GM19452 (cell line): ENCODE data around the gene DTD1.

Source experiments
- ATAC-seq: cut with Tn5 transposase; IDR thresholded peaks from one replicate; pipeline ENCODE4 v1.9.1; 2021; ENCODE audit not compliant: unreplicated experiment

Gene DTD1

GRCh38 chr20:18662279-18663040, 74.6 kb downstream of the DTD1 start:
- no peak for ATAC-seq

DNA sequence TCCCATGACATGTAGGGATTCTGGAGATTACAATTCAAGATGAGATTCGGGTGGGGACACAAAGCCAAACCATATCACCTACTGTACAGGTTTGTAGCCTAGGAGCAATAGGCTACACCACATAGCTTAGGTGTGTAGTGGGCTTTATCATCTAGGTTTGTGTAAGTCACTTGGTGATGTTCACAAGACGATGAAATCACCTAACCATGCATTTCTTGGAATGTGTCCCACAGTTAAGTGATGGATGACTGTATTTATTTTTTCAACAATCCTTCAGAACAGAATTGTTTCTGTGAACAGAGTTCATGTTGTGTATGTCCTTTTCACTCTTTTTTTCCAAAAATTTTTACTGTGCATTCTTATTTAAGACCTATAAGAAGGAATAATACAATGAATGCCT, 76.1 kb downstream of the DTD1 start:
- no peak for ATAC-seq

- ATAC-seq: no peak
These were observed 77.3 kb downstream of the DTD1 start for GRCh38 chr20:18665135-18665534.

- ATAC-seq: no peak
These were observed 79.1 kb downstream of the DTD1 start for GRCh38 chr20:18666803-18667415.

DNA sequence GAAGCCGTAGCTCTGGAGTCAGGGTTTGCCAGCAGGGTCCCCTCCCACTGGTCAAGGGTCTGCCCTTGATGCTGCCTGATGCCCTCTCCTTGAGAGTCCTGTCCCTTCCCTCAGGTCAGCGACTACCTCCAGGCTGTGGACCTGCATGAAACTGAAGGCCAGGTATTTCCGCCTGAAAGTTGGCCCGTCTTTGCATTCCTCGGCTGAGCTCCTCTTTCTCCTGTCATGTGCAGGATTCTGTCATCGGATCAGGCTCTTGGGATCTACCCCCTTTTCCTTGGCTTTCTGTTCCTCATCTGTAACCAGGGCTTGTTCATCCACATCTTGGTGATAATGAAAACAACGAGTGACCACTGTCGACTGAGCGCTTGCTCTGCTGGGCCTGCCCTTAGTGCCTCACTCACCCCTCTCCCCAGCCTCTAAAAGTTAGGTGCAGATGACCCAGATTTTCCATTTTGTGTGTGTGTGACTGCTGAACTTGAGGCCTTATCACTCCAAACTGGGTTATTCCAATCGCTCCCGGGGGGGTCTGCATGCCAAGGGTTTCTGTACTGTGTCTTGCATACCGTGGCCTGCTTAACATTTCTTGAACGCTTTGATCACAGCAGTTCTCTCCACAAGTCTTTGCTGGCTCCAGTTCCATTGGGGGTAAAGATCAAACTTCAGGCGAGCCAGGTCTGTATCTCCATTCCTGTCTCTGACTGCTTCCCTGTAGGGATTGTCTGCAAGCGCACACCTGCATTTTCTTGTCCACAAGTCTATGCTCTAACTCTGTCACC, 81.6 kb downstream of the DTD1 start:
- ATAC-seq: no peak

DNA sequence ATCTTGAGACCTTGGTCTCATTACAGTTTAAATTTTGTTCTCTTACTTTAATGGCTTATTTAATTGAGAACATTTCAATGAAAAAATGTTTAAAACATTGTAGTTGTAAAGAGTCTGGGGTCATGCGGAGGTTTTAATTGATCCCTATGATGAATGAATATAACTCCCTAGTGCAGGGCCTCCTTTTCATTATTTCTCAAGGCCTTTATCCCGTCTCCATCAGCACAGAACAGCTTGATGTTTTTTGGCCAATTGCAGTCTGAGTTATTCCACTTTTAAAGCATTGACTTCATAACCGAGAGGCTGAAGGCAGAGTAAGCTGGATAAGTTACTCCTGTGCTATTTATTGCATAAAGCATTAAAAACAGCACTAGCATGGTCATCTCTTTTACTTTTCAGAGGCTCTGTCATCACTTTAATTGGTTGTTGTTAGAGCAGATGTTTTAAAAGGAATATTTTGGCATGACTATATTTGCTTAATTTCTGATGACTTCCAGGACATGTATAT, 83.4 kb downstream of the DTD1 start:
- no peak for ATAC-seq

GRCh38 chr20:18672834-18673233, 85.0 kb downstream of the DTD1 start:
- no peak for ATAC-seq

DNA sequence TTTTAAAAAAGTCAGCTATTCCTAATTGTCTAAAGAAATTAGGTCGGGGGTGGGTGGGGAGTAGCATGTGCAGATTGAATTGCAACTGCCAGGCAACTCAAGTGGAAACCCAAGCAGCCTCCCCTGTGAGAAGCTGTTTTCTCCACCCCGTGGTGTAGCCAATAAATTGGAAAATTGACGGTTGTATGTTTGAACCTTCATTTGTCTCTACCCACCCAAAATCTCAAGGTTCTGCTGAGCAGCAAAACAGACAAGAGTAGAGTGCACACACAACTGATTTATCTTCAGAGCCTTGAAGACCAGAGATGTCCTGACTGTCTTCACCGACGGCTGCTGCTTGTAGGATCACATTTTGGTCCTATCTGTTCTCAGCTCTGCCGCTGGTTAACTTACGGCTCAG, 88.5 kb downstream of the DTD1 start:
- ATAC-seq: no peak

DNA sequence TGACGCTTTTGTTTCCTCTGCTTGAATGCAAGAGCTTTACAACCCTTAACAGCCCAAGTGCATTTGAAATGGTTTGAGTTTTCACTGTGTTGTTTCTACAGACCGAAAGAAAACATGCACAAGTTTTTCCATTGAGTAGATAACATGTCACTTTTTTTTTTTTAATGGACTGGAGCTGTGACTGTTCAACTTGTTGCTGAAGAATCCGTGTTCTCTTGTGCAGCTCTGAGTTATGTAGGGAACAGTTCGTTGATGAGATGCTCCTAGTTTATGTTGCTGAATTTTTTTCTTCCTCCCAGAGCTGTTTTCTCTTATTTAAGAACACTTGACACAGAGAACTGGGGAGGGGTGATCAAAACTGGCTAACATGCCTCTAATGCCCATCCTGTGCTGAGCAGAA, 89.3 kb downstream of the DTD1 start:
- no peak for ATAC-seq

DNA sequence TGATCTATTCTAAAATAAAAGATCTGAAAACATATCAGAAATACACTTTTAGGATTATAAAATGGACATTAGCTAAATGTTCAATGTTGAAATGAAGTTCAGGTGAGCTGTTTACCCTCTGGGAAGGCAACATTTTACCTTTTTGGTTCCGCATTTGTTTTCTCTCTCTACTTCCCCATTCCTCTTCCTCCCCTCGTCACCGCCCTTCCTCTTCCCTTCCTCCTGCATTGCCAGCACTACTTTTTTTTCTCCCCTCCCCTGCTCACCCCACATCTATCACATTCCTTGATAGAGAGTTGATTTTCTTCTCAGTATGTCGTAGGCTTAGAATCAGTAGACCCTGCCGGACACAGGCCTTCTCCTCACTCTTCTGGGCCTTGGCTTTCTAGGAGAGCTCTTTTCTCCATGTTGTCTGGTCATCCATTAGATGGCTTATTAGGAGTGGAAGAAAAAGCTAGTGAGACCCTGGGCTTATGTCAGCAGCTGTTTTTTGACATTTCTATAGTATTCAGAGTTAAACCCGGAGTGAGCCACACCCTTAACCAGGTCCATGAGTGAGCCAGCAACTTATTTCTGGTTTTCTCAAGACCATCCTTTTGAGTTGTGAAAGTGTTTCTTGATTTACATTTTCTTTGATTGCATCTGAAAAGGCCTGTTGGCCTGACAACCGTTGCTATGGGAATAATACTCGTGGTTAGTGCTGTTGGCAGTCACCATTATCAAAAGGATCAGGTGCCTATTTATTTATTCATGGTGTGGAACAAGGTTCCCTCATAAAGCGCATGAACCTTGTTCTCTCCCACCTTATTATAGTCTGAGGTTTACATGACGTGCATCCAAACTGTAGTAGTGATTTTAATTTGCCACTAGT, 90.9 kb downstream of the DTD1 start:
- ATAC-seq: no peak

DNA sequence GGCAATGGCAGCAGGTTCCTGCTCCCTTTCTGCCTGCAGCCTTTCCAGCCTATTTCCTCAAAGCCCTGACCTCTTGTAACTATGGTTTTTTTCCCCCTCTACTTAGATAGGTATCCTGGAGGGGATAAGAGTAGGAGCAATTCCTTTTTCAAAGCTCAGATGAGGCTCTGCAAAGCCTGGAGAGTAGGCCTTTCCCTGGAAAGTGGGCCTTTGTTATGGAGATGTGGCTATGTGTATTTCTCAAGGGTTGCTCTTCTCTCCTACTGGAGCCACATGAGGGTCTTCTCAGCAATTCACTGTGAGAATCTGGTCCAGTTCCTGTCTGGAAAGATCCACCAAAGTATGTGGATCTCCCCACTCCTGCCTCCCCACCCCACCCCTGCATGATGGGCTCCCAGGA, 96.0 kb downstream of the DTD1 start:
- no peak for ATAC-seq

GRCh38 chr20:18684775-18685174, 96.9 kb downstream of the DTD1 start:
- ATAC-seq: no peak

DNA sequence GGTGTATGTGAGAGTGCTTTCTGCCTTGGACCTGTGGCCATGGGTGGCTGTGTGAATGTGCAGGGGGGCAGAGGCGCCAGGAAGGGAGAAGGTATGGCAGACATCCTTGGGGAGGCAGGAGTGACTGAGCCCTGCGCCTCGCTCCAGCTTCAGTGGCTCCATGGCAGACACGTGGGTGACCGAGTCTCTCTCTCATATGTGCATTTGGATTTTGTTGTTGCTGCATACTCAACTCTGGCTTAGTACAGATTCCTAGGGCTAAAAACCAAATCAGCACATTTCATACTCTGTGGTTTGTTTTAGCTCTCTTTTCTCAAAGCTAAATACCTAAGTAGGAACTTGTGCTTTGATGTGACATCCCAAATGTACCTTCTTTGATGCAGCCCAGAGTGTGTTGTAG, 97.6 kb downstream of the DTD1 start:
- ATAC-seq: no peak

DNA sequence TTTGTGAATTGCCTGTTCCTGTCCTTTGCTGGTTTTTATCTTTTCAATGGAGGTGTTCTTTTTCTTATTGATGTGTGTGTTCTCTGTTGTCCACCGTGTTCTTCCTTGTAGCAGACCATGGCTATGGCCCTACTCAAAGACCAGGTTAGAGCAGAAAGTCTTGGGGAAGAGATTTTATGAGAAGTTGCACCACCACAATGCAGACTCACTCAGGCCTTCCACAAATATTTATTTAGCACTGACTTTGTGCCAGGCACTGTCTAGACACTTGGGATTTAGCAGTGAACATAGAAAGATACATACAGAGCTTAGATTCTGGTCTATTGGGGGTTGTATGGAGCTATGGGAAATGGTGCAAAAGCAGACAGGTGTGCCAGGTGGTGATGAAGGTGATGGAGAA, 98.8 kb downstream of the DTD1 start:
- no peak for ATAC-seq

DNA sequence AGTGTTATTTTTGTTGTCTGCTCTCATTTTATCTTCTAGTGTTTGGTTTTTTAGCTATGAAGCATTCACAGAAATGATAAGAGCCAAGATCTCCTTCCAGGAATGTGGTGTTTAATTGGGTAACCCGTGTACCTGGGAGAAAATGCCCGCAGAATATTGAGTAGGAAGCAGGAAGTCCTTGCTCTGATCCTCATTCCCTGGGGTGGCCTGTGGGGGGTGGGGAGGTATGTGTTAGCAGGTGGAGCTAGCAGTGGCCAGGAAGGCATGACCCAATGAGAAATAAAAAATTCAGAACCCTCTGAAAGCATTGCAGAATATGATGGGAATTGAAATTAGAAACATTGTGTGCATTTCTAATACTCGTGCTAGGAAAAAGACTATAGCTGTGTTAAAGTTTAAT, 100.8 kb downstream of the DTD1 start:
- ATAC-seq: no peak

GRCh38 chr20:18689557-18689956, 101.7 kb downstream of the DTD1 start:
- no peak for ATAC-seq

- ATAC-seq: no peak
These were observed 104.6 kb downstream of the DTD1 start for GRCh38 chr20:18692447-18692846.

- no peak for ATAC-seq
These were observed 106.2 kb downstream of the DTD1 start for GRCh38 chr20:18694071-18694470.

GRCh38 chr20:18695175-18695574, 107.3 kb downstream of the DTD1 start:
- no peak for ATAC-seq

DNA sequence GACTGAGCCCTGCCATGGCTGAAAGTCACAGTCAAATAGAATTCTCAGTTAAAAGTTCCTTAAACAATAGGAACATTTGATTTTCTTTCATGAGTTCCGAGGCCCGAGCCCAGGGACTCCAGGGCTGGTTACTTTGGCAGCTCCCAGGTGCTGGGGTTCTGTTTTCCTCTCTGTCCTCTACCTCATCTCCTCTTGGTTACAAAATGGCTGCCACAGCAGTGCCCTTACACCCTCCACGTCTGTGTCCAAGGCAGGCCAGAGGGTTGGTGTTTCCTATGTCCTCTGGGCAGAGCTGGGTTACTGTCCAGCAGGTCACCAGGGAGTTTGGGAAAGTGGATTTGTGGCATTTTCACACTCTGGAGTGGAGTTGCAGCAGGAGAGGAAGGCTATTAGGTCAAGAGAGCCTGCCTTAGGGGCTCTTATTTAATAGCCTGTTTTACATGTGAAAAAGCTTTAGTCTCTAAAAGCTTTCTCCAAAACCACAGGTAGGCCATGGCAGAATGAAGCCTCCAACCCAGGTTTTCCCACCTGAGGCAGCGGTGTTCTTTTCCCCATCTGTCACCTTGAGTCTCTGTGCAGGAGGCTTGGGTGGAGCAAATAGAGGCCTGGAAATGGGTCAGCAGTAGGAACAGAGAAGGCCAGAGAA, 111.0 kb downstream of the DTD1 start:
- no peak for ATAC-seq
